Common myeloid progenitor, CD34-positive (primary cell): Measurements from ENCODE around the gene LRMDA.

Experiments used
- CTCF ChIA-PET: fragments of 350-600 bp; sonication (Branson Sonifier 250); formaldehyde crosslinking; loops from one replicate; lab custom pipeline; 2021; ENCODE audit warnings: antibody characterized with exemption; lab: Charles Lee
- POLR2A ChIA-PET: fragments of 350-600 bp; sonication (Branson Sonifier 250); formaldehyde crosslinking; loops from one replicate; lab custom pipeline; 2021; ENCODE audit warnings: antibody characterized with exemption; lab: Charles Lee
- DNase-seq, 3 donors: peaks; one replicate each; pipeline versions ENCODE4 v3.0.0 to v3.0.0-alpha.2; 2013
- H3K27ac ChIP-seq, 2 experiments: 1 replicate in 1 of 2; 2 replicates in 1 of 2; pipeline ENCODE4 v1.7.0; 2013; ENCODE audit warnings: inconsistent platforms in 2 of 2, low read length in 2 of 2, mild to moderate bottlenecking in 2 of 2, low read depth in 1 of 2, moderate library complexity in 1 of 2; ENCODE audit not compliant: severe bottlenecking in 2 of 2, insufficient read depth in 1 of 2, poor library complexity in 1 of 2
- H3K27me3 ChIP-seq, 5 experiments: replicated peaks in 2 of 5; 1 replicate in 3 of 5; 2 replicates in 2 of 5; pipeline versions ENCODE4 v1.6.1 to v1.7.0; 2013; ENCODE audit warnings: low read length in 4 of 5, mild to moderate bottlenecking in 2 of 5, moderate library complexity in 2 of 5, inconsistent platforms in 1 of 5; ENCODE audit not compliant: insufficient read depth in 5 of 5, control insufficient read depth in 4 of 5
- H3K36me3 ChIP-seq, 4 experiments: 1 replicate in 2 of 4; 2 replicates in 2 of 4; pipeline versions ENCODE4 v1.6.1 to v1.7.0; 2013; ENCODE audit warnings: low read length in 3 of 4, control low read depth in 1 of 4, mild to moderate bottlenecking in 1 of 4; ENCODE audit not compliant: control insufficient read depth in 4 of 4, insufficient read depth in 4 of 4
- H3K4me1 ChIP-seq, 4 experiments: 1 replicate in 3 of 4; 2 replicates in 1 of 4; pipeline versions ENCODE4 v1.6.1 to v1.7.1; 2013; ENCODE audit warnings: low read length in 3 of 4, mild to moderate bottlenecking in 3 of 4, control low read depth in 1 of 4, inconsistent platforms in 1 of 4, moderate library complexity in 1 of 4; ENCODE audit not compliant: control insufficient read depth in 4 of 4, insufficient read depth in 4 of 4; ENCODE audit errors: control extremely low read depth in 1 of 4
- H3K4me3 ChIP-seq, 7 experiments: 1 replicate in 4 of 7; 2 replicates in 3 of 7; pipeline versions ENCODE4 v1.5.1 to v1.7.0; 2013; ENCODE audit warnings: mild to moderate bottlenecking in 7 of 7, low read length in 6 of 7, moderate library complexity in 6 of 7, inconsistent platforms in 2 of 7, low read depth in 2 of 7, control low read depth in 1 of 7; ENCODE audit not compliant: insufficient read depth in 4 of 7, control insufficient read depth in 1 of 7; ENCODE audit errors: extremely low read depth in 1 of 7
- H3K9me3 ChIP-seq, 5 experiments: 1 replicate in 4 of 5; 2 replicates in 1 of 5; pipeline versions ENCODE4 v1.6.1 to v1.7.1; 2013; ENCODE audit warnings: low read length in 4 of 5, mild to moderate bottlenecking in 2 of 5, inconsistent platforms in 1 of 5, low read depth in 1 of 5, moderate library complexity in 1 of 5; ENCODE audit not compliant: control insufficient read depth in 4 of 5, insufficient read depth in 2 of 5; ENCODE audit errors: control extremely low read depth in 1 of 5
- WGBS: methylation state at CpG from one replicate; pipeline ENCODE4 v1.1.5; 2013; ENCODE audit not compliant: insufficient coverage; 5-methylcytosine and 5-hydroxymethylcytosine counted together

The LRMDA gene

DNA sequence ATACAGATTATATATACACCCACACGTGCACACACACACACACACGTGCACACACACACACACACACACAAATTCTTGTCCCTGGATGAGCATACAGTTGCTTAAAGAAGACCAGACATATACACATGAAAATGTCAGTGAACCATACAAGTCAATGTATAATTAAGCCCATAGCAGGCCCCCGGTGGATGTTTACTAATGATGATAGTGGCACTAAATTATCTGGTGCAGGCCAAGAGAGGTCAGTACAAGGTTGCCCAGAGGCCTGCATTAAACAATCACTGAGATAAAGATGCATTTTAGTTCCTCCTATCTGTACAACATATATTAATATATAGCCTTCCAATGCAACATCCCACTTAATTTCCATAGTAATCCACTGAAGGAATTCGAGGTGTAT is 860.5 kb downstream of the LRMDA start:
- ChIA-PET POLR2A (no interaction called here), CTCF (no interaction called here)
- Histone ChIP-seq H3K4me1 (peaks cover 0 to 5% (median 0%) of the 10 kb centered on the region in 4 experiments), H3K36me3 (no peaks in the 10 kb centered on the region), H3K27ac (no peak overlapping the region), H3K9me3 (no peaks in the 10 kb centered on the region), H3K4me3 (no peak overlapping the region), H3K27me3 (no peaks in the 10 kb centered on the region)
- no peak for DNase-seq
- 91% methylated on average over 1 of the region's 4 CpGs for WGBS

DNA sequence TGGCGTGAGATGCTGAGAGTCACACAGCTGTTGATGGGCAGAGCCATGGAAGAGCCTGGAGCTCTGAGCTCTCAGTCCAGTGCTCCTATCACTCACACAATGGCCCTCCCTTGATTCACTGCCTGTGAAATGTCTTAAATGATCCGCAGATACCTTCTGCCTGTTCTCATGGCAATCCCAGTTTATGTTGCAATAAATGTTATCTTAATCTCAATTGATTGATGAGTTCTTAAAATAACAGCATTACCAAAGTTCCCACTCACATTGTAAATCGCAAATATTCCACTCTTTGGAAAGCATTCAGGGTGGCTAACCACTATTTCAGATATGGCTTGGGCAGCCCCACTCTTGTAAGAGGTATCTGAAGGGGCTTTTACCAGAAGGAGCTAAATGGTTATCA is 865.5 kb downstream of the LRMDA start:
- no peak overlapping the region for H3K4me3 ChIP-seq
- peaks cover 0 to 6% (median under 1%) of the 10 kb centered on the region in 4 experiments for H3K4me1 ChIP-seq
- 85% methylated on average over 2 of the region's 3 CpGs for WGBS
- H3K27ac ChIP-seq, result no peak overlapping the region
- CTCF ChIA-PET, result interaction anchor here (1.1 kb wide), 1 partner anchor 9 kb away, joined by 3 read pairs; no protein-coding TSS in a partner anchor
- H3K27me3 ChIP-seq, result no peaks in the 10 kb centered on the region
- no peaks in the 10 kb centered on the region for H3K9me3 ChIP-seq
- POLR2A ChIA-PET, result no interaction called here
- no peak for DNase-seq
- no peaks in the 10 kb centered on the region for H3K36me3 ChIP-seq

DNA sequence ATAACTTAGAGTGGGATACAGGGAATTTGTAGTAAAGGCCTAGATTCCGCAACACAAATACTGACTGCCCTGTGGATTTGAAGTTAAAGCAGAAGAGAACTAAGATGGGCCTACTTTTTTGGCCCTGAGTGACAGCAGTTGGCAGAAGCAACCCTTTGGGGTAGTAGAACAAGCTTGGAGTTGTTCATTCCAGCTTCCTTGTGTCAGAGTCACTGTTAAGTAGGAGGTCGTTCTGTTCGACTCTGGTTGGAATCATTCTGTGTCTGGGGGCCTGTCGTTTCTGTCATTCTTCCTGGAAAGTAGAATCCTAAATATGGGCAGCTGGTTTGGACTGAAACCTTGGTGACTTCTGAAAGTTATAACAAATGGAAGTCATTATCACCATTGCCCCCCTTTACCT is 865.9 kb downstream of the LRMDA start:
- POLR2A ChIA-PET, result no interaction called here
- WGBS, result 94% methylated on average over 4 of the region's 4 CpGs
- Histone ChIP-seq H3K9me3 (no peaks in the 10 kb centered on the region), H3K27me3 (no peaks in the 10 kb centered on the region), H3K36me3 (no peaks in the 10 kb centered on the region), H3K4me3 (no peak overlapping the region), H3K4me1 (peaks cover 0 to 9% (median under 1%) of the 10 kb centered on the region in 4 experiments), H3K27ac (no peak overlapping the region)
- no peak for DNase-seq
- CTCF ChIA-PET, result interaction anchor here (1.1 kb wide), 1 partner anchor 9 kb away, joined by 3 read pairs; no protein-coding TSS in a partner anchor

DNA sequence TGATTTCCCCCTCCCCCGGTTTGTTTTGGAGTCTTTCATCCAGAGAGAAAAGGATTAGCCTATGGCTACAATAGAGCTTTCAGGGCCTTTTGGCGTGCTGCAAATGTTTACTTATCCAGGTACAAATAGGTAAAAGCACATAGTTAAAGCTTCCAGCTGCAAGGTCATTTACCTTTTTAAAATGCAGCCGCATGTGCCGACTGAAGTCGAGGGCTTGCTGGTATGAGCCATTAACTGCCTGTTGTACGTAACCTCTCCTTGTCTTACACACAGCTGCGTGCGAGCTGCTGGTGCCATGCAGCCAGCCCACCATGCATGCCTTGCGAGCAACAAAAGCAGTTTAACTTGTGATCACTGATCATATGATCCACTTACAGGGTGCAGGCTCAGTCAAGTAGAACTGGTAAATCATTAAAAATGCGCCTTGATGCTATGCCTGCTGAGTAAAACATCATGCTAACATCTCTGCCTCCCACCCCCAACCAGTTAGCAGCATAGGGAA is 866.4 kb downstream of the LRMDA start:
- POLR2A ChIA-PET, result no interaction called here
- no peak for DNase-seq
- H3K4me3 ChIP-seq, result no peak overlapping the region

DNA sequence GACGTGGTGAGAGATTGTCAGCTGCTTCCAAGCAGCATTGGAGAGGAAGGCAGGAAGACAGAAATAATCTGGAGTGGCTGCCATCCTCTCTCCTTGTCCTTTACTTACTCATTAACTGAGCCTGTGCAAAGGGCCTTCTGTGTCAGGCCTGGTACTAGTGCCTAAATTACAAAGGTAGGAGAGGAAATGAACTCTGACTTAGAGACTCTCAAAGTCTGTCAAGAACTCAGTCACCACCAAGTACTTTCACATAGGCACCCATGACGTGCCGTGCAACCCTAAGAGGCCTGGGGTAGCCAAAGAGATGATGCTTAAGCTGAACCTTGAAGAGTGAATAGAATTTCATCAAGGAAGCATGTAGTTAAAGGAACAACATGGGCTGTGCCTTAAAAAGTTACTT is 866.9 kb downstream of the LRMDA start:
- WGBS, result 100% methylated on average over 3 of the region's 3 CpGs

More for the DNA sequence above, 866.4 kb downstream of the LRMDA start:
- Histone ChIP-seq H3K4me1 (peaks cover 0 to 11% (median 1%) of the 10 kb centered on the region in 4 experiments), H3K27ac (no peak overlapping the region), H3K9me3 (no peaks in the 10 kb centered on the region), H3K36me3 (no peaks in the 10 kb centered on the region), H3K27me3 (no peaks in the 10 kb centered on the region)
- WGBS, result 95% methylated on average over 8 of the region's 10 CpGs
- CTCF ChIA-PET, result interaction anchor here (1.0 to 1.1 kb wide), 2 partner anchors 8 to 18 kb away, joined by 3 read pairs; no protein-coding TSS in a partner anchor

DNA sequence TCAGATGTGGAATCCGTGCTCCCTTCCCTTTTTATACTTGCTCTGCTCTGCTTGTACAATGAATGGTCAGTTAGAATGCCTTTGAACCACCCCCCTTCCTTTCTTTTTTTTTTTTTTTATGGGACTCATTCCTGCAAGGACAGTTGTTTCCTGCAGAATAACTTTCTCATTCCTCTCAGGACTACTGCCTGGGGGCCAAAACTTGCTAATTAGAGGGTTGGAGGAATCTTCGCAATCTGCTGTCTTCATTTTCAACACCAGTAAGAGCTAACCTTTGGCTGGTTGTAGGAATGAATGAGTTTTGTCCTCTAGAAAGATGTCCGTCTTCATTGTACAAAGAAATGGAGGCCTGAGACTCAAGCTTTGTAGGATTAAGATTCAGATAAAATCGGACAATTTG is 868.1 kb downstream of the LRMDA start:
- no peaks in the 10 kb centered on the region for H3K9me3 ChIP-seq
- POLR2A ChIA-PET, result no interaction called here
- no peak overlapping the region for H3K27ac ChIP-seq
- no peaks in the 10 kb centered on the region for H3K27me3 ChIP-seq
- H3K36me3 ChIP-seq, result no peaks in the 10 kb centered on the region
- DNase-seq, result no peak
- WGBS, result 100% methylated on average over 1 of the region's 4 CpGs
- H3K4me1 ChIP-seq, result peaks cover 0 to 19% (median 4%) of the 10 kb centered on the region in 4 experiments
- H3K4me3 ChIP-seq, result no peak overlapping the region
- CTCF ChIA-PET, result no interaction called here

More for the DNA sequence above, 866.9 kb downstream of the LRMDA start:
- Histone ChIP-seq H3K36me3 (no peaks in the 10 kb centered on the region), H3K4me3 (no peak overlapping the region), H3K27ac (no peak overlapping the region), H3K9me3 (no peaks in the 10 kb centered on the region), H3K27me3 (no peaks in the 10 kb centered on the region), H3K4me1 (peaks cover 0 to 15% (median 4%) of the 10 kb centered on the region in 4 experiments)
- ChIA-PET CTCF (interaction anchor here (1.0 to 1.1 kb wide), 2 partner anchors 8 to 18 kb away, joined by 3 read pairs; no protein-coding TSS in a partner anchor), POLR2A (no interaction called here)
- DNase-seq, result no peak

DNA sequence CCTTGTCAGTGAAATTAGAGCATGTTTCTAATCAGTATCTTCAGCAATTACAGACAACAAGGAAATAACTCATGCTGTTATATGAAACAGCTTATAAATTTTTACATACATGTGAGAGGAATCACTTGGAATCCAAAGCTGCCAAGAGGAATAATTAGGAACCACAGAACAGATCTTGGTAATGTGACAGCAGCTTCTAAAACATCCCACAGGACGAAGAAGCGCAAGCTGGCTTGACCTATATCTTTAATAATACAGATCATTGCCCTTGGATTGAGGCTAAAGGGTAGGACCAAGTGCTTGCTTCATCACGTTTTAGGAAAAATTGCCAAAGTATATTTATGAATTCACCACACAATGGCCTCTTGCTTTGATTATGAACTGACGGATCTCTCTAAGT is 869.8 kb downstream of the LRMDA start:
- DNase-seq, result no peak
- ChIA-PET POLR2A (no interaction called here), CTCF (no interaction called here)
- WGBS, result 100% methylated on average over 2 of the region's 4 CpGs
- H3K27me3 ChIP-seq, result no peaks in the 10 kb centered on the region
- H3K4me1 ChIP-seq, result peaks cover 0 to 19% (median 4%) of the 10 kb centered on the region in 4 experiments
- H3K36me3 ChIP-seq, result no peaks in the 10 kb centered on the region
- H3K27ac ChIP-seq, result no peak overlapping the region
- no peak overlapping the region for H3K4me3 ChIP-seq
- H3K9me3 ChIP-seq, result no peaks in the 10 kb centered on the region
